ENCODE data around the gene KRT32.

DNA sequence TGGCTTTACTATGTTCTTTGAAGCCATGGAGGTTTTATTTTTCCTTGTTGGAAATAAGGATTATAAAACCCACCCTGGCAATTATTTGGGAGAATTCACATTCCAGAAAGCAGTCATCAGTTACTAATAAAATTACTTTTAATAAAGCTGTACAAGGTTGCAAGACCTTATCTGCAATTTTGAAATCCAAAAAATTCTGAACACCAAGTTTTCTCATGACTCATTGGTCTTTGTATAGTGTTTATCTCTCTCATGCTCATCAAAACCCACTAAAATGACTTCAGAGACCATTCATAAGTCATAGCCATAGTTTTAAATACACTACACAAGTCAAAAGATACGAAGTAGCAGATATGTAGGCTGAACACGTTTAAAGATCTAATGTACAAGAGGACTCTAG is 20.4 kb downstream of the KRT32 start:
- TF ChIP-seq, protein P1, sequence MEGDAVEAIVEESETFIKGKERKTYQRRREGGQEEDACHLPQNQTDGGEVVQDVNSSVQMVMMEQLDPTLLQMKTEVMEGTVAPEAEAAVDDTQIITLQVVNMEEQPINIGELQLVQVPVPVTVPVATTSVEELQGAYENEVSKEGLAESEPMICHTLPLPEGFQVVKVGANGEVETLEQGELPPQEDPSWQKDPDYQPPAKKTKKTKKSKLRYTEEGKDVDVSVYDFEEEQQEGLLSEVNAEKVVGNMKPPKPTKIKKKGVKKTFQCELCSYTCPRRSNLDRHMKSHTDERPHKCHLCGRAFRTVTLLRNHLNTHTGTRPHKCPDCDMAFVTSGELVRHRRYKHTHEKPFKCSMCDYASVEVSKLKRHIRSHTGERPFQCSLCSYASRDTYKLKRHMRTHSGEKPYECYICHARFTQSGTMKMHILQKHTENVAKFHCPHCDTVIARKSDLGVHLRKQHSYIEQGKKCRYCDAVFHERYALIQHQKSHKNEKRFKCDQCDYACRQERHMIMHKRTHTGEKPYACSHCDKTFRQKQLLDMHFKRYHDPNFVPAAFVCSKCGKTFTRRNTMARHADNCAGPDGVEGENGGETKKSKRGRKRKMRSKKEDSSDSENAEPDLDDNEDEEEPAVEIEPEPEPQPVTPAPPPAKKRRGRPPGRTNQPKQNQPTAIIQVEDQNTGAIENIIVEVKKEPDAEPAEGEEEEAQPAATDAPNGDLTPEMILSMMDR (IDR thresholded peaks at IDR 0.05), result no peak
- no peak for TF ChIP-seq POLR2AphosphoS5 (IDR thresholded peaks at IDR 0.05; ENCODE audit: insufficient read depth in 1 of 2, low read depth in 1 of 2)

Measured in vagina (tissue), 2 donors.